KOPT-K1 (cell line): ENCODE measurements around the gene TNFRSF9.
"Not testable (repeated sequence)": the region's sequence is repeated elsewhere in the genome, so short reads cannot be mapped to it uniquely, and the experiment has no call there.

Experiments
- H3K27ac ChIP-seq: fragments of 200-600 bp; sonication (generic); 2 replicates; pipeline ENCODE4 v1.5.1; 2016; ENCODE audit warnings: antibody characterized with exemption, mild to moderate bottlenecking, low read depth, low read length; ENCODE audit not compliant: poor library complexity, severe bottlenecking
- H3K36me3 ChIP-seq: fragments of 200-600 bp; sonication (generic); 2 replicates; pipeline ENCODE4 v1.5.1; 2017; ENCODE audit warnings: antibody characterized with exemption, mild to moderate bottlenecking, low read length, moderate library complexity; ENCODE audit not compliant: insufficient read depth
- H3K9me3 ChIP-seq: fragments of 200-600 bp; sonication (generic); 2 replicates; pipeline ENCODE4 v1.5.1; 2017; ENCODE audit warnings: antibody characterized with exemption, low read length, mild to moderate bottlenecking; ENCODE audit not compliant: insufficient read depth, poor library complexity, severe bottlenecking

The TNFRSF9 gene

DNA sequence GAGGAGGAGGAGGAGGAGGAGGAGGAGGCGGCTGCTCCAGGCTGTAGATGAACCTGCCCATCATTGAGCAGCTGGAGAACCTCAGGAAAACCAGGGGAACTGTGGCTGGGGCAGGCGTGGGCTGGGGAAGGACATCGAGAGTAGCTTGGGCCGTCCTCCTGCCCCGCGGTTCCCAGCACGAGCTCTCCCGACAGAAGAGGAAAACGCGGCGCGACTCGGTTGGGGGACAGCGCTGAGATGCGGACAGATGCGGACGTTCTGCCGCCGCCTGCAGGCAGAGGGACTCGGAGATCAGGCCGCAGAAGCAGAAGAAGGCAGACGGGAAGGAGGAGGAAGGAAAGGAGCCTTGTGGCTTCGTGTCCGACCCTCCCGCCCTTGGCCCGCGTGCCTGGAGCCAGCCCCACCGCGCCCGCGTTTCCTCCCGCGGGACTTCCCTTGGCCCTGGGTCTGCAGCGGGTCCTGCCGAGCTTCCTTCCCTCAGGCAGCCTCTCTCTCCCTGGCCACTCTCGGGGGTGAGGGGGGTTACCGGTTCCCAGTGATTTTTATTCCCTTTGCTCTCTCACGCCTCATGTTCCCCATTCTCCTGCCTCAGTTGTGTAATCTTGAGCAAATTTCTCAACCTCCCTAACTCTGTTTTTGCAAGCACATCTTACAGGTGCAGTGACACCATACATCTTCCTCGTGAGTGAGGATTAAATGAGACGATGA lies 1.7 kb upstream of the TNFRSF9 start:
- Histone ChIP-seq H3K36me3 (no peaks in the 10 kb centered on the region), H3K27ac (no peak overlapping the region), H3K9me3 (no peaks in the 10 kb centered on the region)

DNA sequence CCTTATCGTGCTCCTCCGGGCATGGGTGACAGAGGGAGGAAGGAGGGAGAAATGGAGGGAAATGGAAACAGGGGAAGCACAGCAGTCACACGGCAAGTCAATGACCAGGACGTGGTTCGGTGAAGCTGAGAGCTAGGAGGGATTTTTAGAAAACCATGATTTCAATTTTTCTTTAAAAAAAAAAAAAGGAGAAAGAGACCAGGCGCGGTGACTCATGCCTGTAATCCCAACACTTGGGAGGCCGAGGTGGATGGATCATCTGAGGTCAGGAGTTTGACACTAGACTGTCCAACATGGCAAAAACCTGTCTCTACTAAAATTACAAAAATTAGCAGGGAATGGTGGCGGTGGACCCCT lies 776 bp upstream of the TNFRSF9 start:
- H3K36me3 ChIP-seq = no peaks in the 10 kb centered on the region
- H3K27ac ChIP-seq = no peak overlapping the region
- no peaks in the 10 kb centered on the region for H3K9me3 ChIP-seq

DNA sequence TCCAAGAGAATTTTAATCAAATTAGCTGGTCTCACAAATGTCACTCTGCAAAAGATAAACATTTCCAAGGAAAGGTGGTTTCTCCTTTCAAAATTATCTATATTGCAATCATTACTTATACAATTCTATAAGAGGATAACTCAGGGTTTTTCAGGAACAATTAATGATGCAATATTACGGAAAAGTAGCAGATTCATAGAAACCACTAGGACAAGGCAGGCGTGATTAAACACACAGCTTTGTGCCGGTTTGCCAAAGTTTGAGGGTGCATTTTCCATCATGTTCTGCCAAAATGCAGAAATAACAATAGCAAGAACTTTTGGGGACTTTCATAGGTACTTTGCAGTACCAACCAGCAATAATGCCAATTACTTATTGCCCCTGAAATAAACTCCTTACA lies 605 bp downstream of the TNFRSF9 start:
- Histone ChIP-seq H3K9me3 (no peaks in the 10 kb centered on the region), H3K36me3 (no peaks in the 10 kb centered on the region), H3K27ac (no peak overlapping the region)

DNA sequence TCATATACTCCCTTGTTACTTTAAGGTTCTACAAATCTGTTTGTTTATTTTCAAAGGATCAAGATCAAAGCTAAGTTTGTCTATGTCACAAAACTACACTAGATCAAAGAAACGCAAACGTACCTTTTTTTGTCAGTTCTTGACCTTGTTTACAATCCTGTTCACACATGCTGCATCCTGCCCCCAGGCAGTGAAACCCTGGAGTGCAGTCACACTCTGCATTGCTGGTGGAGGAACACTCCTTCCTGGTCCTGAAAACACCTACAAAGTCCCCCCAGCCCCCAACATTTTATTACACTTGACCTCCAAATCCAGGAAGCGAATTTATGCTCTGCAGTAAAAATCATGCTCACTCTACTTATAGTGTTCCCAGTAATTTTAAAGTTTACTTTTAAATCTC lies 2.6 kb downstream of the TNFRSF9 start:
- H3K9me3 ChIP-seq = no peaks in the 10 kb centered on the region
- no peak overlapping the region for H3K27ac ChIP-seq
- H3K36me3 ChIP-seq = no peaks in the 10 kb centered on the region

DNA sequence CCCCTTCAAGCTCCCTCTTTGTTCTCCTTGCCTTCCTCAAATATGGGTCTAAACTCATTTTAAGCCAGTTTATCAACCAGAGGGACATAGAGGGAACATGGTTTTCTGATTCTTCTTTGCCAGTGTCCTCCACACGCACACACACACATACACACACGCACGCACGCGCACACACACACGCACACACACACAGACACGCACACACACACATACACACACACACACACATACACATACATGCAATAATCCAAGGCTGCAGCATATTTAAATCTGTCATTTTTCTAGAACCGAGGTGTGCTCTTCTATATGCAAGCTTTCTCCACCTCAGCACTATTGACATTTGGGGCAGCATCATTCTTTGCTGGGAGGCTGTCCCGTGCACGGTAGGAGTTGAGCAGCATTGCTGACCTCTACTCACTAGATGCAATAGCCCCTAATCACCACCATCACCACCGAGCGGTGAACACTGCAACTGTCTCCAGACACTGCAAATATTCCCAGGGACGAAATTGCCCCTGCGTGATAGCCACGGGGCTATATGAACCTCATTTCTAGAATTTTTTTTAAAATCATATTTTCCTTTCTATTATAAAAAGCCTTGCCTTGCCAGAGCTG lies 8.0 kb downstream of the TNFRSF9 start:
- no peaks in the 10 kb centered on the region for H3K9me3 ChIP-seq
- no peak overlapping the region for H3K27ac ChIP-seq
- no peaks in the 10 kb centered on the region for H3K36me3 ChIP-seq

DNA sequence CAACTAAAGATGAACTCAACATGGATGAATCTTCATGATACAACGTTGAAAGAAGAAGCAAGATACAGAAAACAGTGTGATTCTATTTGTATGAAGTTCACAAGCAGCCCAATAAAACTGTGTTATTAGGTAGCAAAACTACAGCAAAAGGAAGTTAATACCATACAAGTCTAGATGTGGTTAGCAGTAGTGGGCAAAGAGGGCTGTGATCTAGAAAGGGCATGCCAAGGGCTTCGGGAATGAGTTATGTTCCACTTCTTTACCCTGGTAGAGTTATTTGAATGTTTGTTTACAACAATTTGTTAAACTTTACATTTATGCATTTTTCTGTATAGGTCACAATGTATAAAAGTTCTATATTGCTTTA lies 9.2 kb downstream of the TNFRSF9 start:
- no peaks in the 10 kb centered on the region for H3K36me3 ChIP-seq
- no peaks in the 10 kb centered on the region for H3K9me3 ChIP-seq
- H3K27ac ChIP-seq = no peak overlapping the region

DNA sequence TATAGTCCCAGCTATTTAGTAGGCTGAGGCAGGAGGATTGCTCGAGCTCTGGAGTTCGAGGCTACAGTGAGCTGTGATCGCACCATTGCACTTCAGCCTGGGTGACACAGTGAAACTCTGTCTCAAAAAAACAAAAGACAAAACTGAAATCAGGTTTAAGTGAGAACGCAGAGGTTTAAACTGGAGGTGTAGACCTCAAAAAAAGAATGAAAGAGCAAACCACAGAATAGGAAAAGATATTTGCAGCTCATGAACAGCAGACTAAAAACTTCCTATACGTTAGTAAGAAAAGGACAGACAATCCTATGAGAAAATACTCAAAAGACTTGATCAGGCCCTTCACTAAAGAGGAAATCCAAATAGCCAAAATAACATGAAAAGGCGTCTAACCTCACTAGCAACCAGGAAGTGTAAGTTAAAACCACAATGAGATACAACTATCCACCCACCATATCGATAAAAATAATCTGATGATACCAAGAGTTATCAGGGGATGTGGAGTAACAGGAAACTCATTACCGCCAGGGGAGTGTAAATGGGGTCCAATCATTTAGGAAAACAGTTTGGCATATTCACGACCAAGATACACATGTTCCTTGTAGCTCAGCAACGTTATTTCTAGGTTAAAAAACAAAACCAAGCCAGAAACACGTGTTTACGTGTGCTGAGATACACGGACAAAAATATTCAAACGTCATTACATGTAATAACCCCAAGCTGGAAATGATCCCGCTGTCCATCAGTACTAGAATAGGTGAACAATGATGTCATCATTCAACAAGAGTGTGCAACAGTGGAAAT lies 9.8 kb downstream of the TNFRSF9 start:
- Histone ChIP-seq H3K9me3 (no peaks in the 10 kb centered on the region), H3K36me3 (no peaks in the 10 kb centered on the region), H3K27ac (no peak overlapping the region)

DNA sequence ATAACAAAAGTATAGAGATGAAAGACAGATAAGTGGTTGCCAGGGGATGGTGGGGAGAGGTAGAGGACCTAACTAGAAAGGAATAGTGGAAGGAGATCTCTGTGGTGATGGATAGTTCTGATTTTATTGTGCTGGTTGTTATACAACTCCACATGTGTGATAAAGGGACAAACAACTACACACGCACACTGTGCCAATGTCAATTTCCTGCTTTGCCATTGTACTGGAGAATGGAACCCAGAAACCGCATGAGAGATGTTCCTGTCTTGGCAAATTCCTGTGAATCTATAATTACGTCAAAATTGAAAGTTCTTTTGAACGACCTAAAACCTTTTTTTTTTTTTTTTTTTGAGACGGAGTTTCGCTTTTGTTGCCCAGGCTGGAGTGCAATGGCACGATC lies 11.0 kb downstream of the TNFRSF9 start:
- H3K36me3 ChIP-seq = no peaks in the 10 kb centered on the region
- no peak overlapping the region for H3K27ac ChIP-seq
- no peaks in the 10 kb centered on the region for H3K9me3 ChIP-seq

DNA sequence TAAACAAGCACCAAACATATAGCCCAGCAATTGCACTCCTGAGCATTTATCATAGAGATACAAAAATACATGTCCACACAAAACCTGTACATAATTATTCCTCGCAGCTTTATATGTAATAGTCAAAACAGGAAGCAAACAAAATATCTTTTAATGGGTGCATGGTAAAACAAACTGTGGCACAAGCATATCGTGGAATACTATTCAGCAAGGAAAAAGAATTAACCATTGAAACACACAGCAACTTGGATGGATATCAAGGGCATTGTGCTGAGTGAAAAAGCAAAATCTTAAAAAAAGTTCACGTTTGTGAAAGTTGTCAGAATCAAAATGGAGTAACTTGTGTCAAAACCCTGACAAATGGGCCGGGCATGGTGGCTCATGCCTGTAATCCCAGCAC lies 12.4 kb downstream of the TNFRSF9 start:
- Histone ChIP-seq H3K36me3 (no peaks in the 10 kb centered on the region), H3K9me3 (no peaks in the 10 kb centered on the region), H3K27ac (no peak overlapping the region)

DNA sequence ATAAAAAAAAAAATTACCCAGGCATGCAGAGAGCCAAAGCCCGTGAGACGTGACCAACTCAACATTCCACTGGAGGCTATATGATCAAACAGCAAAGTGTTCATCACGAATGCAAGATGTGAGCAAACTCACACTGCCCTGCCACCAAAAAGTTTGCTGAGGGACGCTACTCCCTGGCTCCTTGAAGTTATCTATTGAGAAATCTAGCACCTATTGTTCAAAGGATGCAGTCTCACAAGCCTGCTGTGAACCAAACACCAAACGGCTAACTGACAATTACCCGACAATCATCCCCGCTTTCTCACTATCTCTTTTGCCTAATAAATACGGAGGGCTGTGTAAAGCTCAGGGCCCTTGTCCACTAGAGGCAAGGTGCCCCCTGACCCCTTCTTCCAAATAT lies 13.6 kb downstream of the TNFRSF9 start:
- not testable (repeated sequence) for H3K36me3 ChIP-seq, H3K9me3 ChIP-seq, H3K27ac ChIP-seq

DNA sequence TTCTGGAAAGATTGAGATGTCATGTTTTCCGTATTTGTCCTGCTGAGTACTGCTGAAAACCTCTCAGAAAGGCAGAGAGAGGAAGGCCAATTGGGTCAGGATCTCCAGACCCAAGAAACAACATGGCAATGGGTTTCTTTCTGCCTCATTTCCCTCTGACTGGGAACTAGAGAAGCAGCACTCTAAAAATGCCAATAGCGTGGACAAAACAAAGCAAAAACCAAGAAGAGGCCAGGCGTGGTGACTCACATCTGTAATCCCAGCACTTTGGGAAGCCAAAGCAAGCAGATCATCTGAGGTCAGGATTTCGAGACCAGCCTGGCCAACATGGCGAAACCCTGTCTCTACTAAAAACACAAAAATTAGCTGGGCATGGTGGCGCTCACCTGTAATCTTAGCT lies 18.3 kb downstream of the TNFRSF9 start:
- Histone ChIP-seq H3K9me3 (no peaks in the 10 kb centered on the region), H3K36me3 (no peaks in the 10 kb centered on the region), H3K27ac (no peak overlapping the region)

DNA sequence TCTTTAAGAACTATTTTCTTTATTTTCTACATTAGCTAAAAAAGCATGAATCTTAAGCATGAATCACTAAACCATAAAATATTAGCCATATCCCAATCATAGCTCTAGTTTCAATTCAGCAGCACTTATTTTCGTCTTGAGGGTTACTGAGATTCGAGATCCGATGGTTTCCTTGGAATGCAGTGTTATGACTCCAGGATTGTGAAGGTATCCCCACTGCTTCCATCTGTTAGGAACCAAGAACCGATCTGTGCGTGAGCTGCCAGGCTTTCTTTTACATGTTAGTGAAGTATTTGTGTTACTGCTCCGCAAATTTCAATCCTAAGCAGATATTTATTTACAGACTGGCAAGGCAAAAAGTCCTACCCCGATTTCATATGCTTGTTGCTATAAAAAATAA lies 18.8 kb downstream of the TNFRSF9 start:
- Histone ChIP-seq H3K27ac (no peak overlapping the region), H3K9me3 (no peaks in the 10 kb centered on the region), H3K36me3 (no peaks in the 10 kb centered on the region)

DNA sequence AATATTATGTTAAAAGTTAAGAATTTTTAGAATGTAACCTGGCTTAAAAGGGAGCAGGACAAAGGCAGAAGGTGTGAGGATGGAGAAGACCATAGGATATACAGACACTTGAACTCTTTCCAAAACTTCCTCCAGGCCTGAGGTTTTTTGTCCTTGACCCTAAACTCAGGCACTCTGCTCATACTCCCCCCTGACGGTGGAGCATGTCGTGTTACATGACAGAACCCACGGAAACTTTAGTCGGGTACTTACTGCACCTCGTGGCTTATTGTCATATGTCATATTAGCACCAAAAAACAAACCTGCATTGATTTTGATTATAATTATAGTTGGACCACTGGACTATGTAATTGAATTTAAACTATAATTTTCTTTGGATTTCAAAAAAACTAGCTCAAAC lies 20.8 kb downstream of the TNFRSF9 start:
- no peaks in the 10 kb centered on the region for H3K9me3 ChIP-seq
- no peaks in the 10 kb centered on the region for H3K36me3 ChIP-seq
- H3K27ac ChIP-seq = no peak overlapping the region

DNA sequence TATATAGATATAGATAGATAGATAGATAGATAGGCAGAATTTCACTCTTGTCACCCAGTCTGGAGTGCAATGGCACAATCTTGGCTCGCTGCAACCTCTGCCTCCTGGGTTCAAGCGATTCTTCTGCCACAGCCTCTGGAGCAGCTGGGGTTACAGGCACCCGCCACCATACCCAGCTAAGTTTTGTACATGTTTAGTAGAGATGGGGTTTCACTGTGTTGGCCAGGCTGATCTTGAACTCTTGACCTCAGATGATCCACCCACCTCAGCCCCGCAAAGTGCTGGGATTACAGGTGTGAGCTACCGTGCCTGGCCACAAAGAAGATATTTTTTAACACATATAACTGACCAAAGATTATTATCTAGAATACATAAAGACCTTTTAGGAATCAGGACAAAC lies 22.7 kb downstream of the TNFRSF9 start:
- not testable (repeated sequence) for H3K9me3 ChIP-seq, H3K27ac ChIP-seq, H3K36me3 ChIP-seq

DNA sequence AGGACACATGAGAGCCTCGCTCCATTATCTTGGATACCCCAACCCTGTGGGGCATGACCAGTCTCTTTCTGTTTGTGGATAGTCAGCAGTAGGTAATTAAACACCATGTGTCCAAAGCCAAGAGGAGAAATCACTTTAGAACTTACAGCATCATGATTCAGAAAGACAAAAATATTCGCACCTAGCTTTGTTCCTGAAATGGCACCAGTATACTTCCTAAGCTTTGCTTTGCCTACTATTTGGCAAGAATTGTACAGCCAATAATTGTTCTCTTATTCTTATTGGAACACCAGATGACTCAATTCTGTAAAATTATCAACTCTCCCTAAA lies 24.2 kb downstream of the TNFRSF9 start:
- Histone ChIP-seq H3K36me3 (no peaks in the 10 kb centered on the region), H3K27ac (no peak overlapping the region), H3K9me3 (no peaks in the 10 kb centered on the region)
